ENCODE results near the gene IL17RE.

DNA sequence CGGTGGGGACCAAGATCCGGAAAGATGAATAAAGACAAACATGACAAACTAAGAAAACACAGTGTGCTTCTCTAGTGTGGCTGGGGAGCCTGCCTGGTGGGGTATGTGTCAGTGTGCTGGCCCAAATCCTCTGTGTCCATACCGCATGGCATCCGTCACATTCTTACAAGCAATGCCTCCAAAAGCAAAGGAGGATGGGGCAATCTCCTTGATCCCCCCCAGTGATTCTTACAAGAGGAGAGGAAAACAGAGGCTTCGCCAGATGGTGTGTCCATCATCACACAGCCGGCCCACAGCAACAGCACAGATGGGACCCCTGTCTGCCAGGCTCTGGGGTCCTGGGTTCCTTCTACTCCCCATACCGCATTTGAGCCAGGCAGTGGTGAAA is 13.7 kb downstream of the IL17RE start:
- TF ChIP-seq MAX (IDR thresholded peaks at IDR 0.05) (no peak), ZNF124 (CRISPR knock-in tag; IDR thresholded peaks at IDR 0.05) (no peak), CTCF (CRISPR knock-in tag; IDR thresholded peaks at IDR 0.05) (no peak), ZNF160 (CRISPR knock-in tag; IDR thresholded peaks at IDR 0.05) (no peak), FOXP1 (IDR thresholded peaks at IDR 0.05) (no peak), FOXP1 (CRISPR knock-in tag; IDR thresholded peaks at IDR 0.05) (no peak)

Data from HepG2 (cell line).